NT2/D1 (cell line): ENCODE data around the gene CDH4.

Experiments used
- YY1 ChIP-seq: IDR thresholded peaks from 2 replicates; pipeline ENCODE4 v1.6.1; 2011; ENCODE audit not compliant: insufficient read length, insufficient read depth
- ZNF274 ChIP-seq: IDR thresholded peaks from 2 replicates; pipeline ENCODE4 v1.6.1; 2011; ENCODE audit warnings: mild to moderate bottlenecking, low read depth, low read length

DNA sequence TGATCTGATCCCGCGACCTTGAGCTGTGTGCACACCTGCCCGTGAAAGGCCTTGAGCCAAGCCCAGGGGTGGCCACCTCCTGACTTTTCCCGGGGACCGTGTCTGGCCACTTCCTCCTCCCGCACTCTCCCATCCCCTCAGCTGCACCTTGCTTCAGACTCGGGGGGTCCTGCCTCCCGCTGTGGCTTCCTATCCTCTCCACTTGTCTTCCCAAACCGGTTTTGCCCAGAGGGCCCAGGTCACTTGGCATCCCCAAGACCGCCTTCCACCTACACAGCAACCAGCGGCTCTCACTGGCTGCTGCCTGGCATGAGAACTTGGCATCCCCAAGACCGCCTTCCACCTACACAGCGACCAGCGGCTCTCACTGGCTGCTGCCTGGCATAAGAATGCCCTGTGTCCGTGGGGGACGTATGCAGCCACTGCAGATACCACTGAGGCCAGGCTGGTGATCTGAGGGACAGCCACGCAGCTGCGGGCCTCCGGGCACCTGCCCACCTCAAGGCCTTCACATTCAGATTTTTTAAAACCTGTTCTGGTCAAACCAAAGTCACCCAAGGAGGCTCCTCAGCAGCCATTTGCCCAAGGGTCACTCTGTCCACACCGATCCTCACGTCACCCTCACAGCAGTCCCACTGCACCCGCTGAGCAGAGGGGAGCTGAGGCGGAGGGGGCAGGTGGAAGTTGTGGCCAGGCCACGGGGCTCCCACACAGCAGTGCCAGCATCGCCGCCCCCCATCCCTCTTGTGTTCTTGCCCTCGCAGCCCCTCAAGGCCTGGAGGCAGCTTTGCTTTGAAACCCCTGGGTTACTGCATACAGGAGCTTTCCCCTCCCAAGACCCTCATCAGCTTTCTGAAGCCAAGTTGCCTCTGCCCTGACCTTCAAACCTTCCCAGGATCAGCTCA, 568.1 kb downstream of the CDH4 start:
- TF ChIP-seq ZNF274 (no peak), YY1 (no peak)
